Ishikawa (cell line): Measurements from ENCODE around the gene ZBED3.

ENCODE experiments used
- CEBPB ChIP-seq: IDR thresholded peaks from 2 replicates; pipeline ENCODE4 v1.6.1; 2012
- EGR1 ChIP-seq: IDR thresholded peaks from 2 replicates; pipeline ENCODE4 v1.6.1; 2012
- EP300 ChIP-seq: IDR thresholded peaks from 2 replicates; pipeline ENCODE4 v1.6.1; 2012; ENCODE audit warnings: borderline replicate concordance
- FOXM1 ChIP-seq: IDR thresholded peaks from 2 replicates; pipeline ENCODE4 v1.6.1; 2012; ENCODE audit warnings: low read depth, borderline replicate concordance
- NFIC ChIP-seq: IDR thresholded peaks from 2 replicates; pipeline ENCODE4 v1.6.1; 2012
- RAD21 ChIP-seq: IDR thresholded peaks from 2 replicates; pipeline ENCODE4 v1.6.1; 2012; ENCODE audit warnings: low read depth
- REST ChIP-seq: IDR thresholded peaks from 2 replicates; pipeline ENCODE4 v1.6.1; 2012; ENCODE audit warnings: low read depth, mild to moderate bottlenecking
- TAF1 ChIP-seq: IDR thresholded peaks from 2 replicates; pipeline ENCODE4 v1.6.1; 2012; ENCODE audit warnings: low read depth, mild to moderate bottlenecking
- TCF12 ChIP-seq: IDR thresholded peaks from 2 replicates; pipeline ENCODE4 v1.6.1; 2012; ENCODE audit warnings: low read depth
- TEAD4 ChIP-seq: IDR thresholded peaks from 2 replicates; pipeline ENCODE4 v1.6.1; 2012
- YY1 ChIP-seq: IDR thresholded peaks from 2 replicates; pipeline ENCODE4 v1.6.1; 2012; ENCODE audit warnings: low read depth
- ZBTB7A ChIP-seq: IDR thresholded peaks from 2 replicates; pipeline ENCODE4 v1.6.1; 2012; ENCODE audit warnings: low read depth
- TF ChIP-seq, protein P1 (sequence below): IDR thresholded peaks from 2 replicates; pipeline ENCODE4 v1.6.1; 2012
- TF ChIP-seq, protein P2 (sequence below): IDR thresholded peaks from 2 replicates; pipeline ENCODE4 v1.6.1; 2012

- TF ChIP-seq EGR1 = no peak
- TF ChIP-seq, protein P1, sequence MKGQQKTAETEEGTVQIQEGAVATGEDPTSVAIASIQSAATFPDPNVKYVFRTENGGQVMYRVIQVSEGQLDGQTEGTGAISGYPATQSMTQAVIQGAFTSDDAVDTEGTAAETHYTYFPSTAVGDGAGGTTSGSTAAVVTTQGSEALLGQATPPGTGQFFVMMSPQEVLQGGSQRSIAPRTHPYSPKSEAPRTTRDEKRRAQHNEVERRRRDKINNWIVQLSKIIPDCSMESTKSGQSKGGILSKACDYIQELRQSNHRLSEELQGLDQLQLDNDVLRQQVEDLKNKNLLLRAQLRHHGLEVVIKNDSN = no peak
- no peak for TF ChIP-seq RAD21
- no peak for TF ChIP-seq REST
- no peak for TF ChIP-seq YY1
- no peak for TF ChIP-seq NFIC
- no peak for TF ChIP-seq EP300
- TF ChIP-seq ZBTB7A = no peak
- TF ChIP-seq CEBPB = no peak
- TF ChIP-seq TEAD4 = no peak
- TF ChIP-seq, protein P2, sequence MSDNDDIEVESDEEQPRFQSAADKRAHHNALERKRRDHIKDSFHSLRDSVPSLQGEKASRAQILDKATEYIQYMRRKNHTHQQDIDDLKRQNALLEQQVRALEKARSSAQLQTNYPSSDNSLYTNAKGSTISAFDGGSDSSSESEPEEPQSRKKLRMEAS = no peak
- TF ChIP-seq TCF12 = no peak
- TF ChIP-seq TAF1 = no peak
- TF ChIP-seq FOXM1 = no peak
Observed at GRCh38 chr5:77066823-77067442, 20.2 kb downstream of the ZBED3 start.
